Astrocyte (in vitro differentiated cells and primary cell): ENCODE results near the gene NCOR2. TPM values are rescaled to one million over a fixed set of nuclear protein-coding genes. Genes with fewer than 3 reads are reported as not detected.
"Not testable (repeated sequence)": the region's sequence is repeated elsewhere in the genome, so short reads cannot be mapped to it uniquely, and the experiment has no call there.

Experiments used
- DNase-seq: peaks from one replicate; pipeline ENCODE4 v3.0.0-alpha.2; 2010; ENCODE audit warnings: low read depth
- FAIRE-seq: peaks from 2 replicates; lab custom pipeline; 2011; peaks lifted over from hg19 to GRCh38; lab: Jason Lieb, UNC
- H2AFZ ChIP-seq: 2 replicates; pipeline ENCODE4 v1.6.0; 2012; ENCODE audit warnings: low read depth, low read length, inconsistent platforms
- H3K27ac ChIP-seq: 2 replicates; pipeline ENCODE4 v1.5.1; 2011; ENCODE audit warnings: low read depth, low read length, inconsistent platforms
- H3K27me3 ChIP-seq: 2 replicates; pipeline ENCODE4 v1.6.0; 2011; ENCODE audit warnings: low read length, inconsistent platforms; ENCODE audit not compliant: insufficient read depth
- H3K36me3 ChIP-seq: 2 replicates; pipeline ENCODE4 v1.5.1; 2011; ENCODE audit warnings: low read length, inconsistent platforms; ENCODE audit not compliant: insufficient read depth
- H3K4me1 ChIP-seq: 2 replicates; pipeline ENCODE4 v1.5.1; 2011; ENCODE audit warnings: low read length, inconsistent platforms; ENCODE audit not compliant: insufficient read depth
- H3K4me2 ChIP-seq: 2 replicates; pipeline ENCODE4 v1.6.0; 2012; ENCODE audit warnings: low read length, inconsistent platforms
- H3K4me3 ChIP-seq: 2 replicates; pipeline ENCODE4 v1.5.1; 2011; ENCODE audit warnings: low read depth, mild to moderate bottlenecking, low read length, inconsistent platforms; ENCODE audit not compliant: insufficient read depth
- H3K79me2 ChIP-seq: 2 replicates; pipeline ENCODE4 v1.6.0; 2012; ENCODE audit warnings: mild to moderate bottlenecking, low read length, inconsistent platforms; ENCODE audit not compliant: insufficient read depth
- H3K9ac ChIP-seq: 2 replicates; pipeline ENCODE4 v1.6.0; 2012; ENCODE audit warnings: mild to moderate bottlenecking, low read length, inconsistent platforms
- H3K9me3 ChIP-seq: 2 replicates; pipeline ENCODE4 v1.5.1; 2012; ENCODE audit warnings: low read depth, mild to moderate bottlenecking, low read length, inconsistent platforms; ENCODE audit not compliant: insufficient read depth
- H4K20me1 ChIP-seq: 2 replicates; pipeline ENCODE4 v1.6.0; 2012; ENCODE audit warnings: low read length, inconsistent platforms; ENCODE audit not compliant: insufficient read depth
- H3K27ac Mint-ChIP-seq: one replicate; pipeline ENCODE4 v1.8.0; 2021; ENCODE audit warnings: mild to moderate bottlenecking, mixed read lengths; ENCODE audit not compliant: unreplicated experiment
- H3K27me3 Mint-ChIP-seq: one replicate; pipeline ENCODE4 v1.8.0; 2021; ENCODE audit warnings: low read depth, mixed read lengths; ENCODE audit not compliant: unreplicated experiment
- H3K36me3 Mint-ChIP-seq: one replicate; pipeline ENCODE4 v1.8.0; 2021; ENCODE audit warnings: low read depth, mixed read lengths; ENCODE audit not compliant: unreplicated experiment
- H3K4me1 Mint-ChIP-seq: one replicate; pipeline ENCODE4 v1.8.0; 2021; ENCODE audit warnings: low read depth, mixed read lengths; ENCODE audit not compliant: unreplicated experiment
- H3K4me3 Mint-ChIP-seq: one replicate; pipeline ENCODE4 v1.8.0; 2021; ENCODE audit warnings: mild to moderate bottlenecking, moderate library complexity, mixed read lengths; ENCODE audit not compliant: unreplicated experiment
- H3K9me3 Mint-ChIP-seq: one replicate; pipeline ENCODE4 v1.8.0; 2021; ENCODE audit warnings: mild to moderate bottlenecking, mixed read lengths; ENCODE audit not compliant: unreplicated experiment
- EZH2 ChIP-seq: IDR thresholded peaks from 2 replicates; pipeline ENCODE4 v1.6.1; 2012; ENCODE audit warnings: mild to moderate bottlenecking, low read length, inconsistent platforms; ENCODE audit not compliant: insufficient read depth
- total RNA-seq: library from RNA; stranded (reverse); gene quantifications from 2 replicates; pipeline ENCODE4 v1.2.1, GENCODE V29; 2021
- TF ChIP-seq, protein P1 (sequence below): IDR thresholded peaks from 2 replicates; pipeline ENCODE4 v1.5.1; 2011; ENCODE audit warnings: low read depth, mild to moderate bottlenecking, inconsistent platforms, low read length, moderate library complexity; ENCODE audit not compliant: insufficient read depth

Gene NCOR2
- total RNA-seq, 1 donor from 2014 or later: 425 TPM

DNA sequence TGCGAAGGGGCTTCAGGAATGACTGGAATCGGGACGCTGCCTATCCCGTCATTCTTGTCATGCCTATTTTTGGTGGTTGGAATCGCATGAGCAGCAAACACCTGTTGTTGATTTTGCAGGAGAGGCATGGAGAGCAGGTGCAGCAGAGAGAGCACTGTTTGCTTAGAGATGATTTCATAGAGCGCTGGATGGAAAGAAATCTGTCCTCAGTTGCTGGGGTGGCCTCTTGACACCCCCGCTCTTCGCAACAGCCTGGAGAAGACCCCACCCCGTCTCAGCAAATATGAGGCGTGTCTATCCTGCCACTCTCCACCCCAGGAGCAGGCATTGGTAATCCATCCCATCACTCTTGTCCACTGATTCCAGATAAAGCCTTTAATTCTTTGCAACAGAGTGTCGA is 19.3 kb upstream of the NCOR2 start:
- H4K20me1 ChIP-seq: no peaks in the 10 kb centered on the region
- H3K36me3 ChIP-seq: no peaks in the 10 kb centered on the region
- FAIRE-seq: no peak
- peaks cover 5% of the 10 kb centered on the region for H3K4me1 Mint-ChIP-seq
- no peak for TF ChIP-seq EZH2
- TF ChIP-seq, protein P1, sequence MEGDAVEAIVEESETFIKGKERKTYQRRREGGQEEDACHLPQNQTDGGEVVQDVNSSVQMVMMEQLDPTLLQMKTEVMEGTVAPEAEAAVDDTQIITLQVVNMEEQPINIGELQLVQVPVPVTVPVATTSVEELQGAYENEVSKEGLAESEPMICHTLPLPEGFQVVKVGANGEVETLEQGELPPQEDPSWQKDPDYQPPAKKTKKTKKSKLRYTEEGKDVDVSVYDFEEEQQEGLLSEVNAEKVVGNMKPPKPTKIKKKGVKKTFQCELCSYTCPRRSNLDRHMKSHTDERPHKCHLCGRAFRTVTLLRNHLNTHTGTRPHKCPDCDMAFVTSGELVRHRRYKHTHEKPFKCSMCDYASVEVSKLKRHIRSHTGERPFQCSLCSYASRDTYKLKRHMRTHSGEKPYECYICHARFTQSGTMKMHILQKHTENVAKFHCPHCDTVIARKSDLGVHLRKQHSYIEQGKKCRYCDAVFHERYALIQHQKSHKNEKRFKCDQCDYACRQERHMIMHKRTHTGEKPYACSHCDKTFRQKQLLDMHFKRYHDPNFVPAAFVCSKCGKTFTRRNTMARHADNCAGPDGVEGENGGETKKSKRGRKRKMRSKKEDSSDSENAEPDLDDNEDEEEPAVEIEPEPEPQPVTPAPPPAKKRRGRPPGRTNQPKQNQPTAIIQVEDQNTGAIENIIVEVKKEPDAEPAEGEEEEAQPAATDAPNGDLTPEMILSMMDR: no peak
- no peaks in the 10 kb centered on the region for H3K9me3 ChIP-seq
- no peak overlapping the region for H3K27ac ChIP-seq
- no peak overlapping the region for H3K27ac Mint-ChIP-seq
- no peak overlapping the region for H3K4me3 Mint-ChIP-seq
- peaks cover 1% of the 10 kb centered on the region for H3K27me3 Mint-ChIP-seq
- no peak for DNase-seq
- H3K4me3 ChIP-seq: no peak overlapping the region
- H3K79me2 ChIP-seq: no peaks in the 10 kb centered on the region
- H3K4me2 ChIP-seq: no peak overlapping the region
- peaks cover 12% of the 10 kb centered on the region for H3K9me3 Mint-ChIP-seq
- no peak overlapping the region for H2AFZ ChIP-seq
- H3K36me3 Mint-ChIP-seq: peaks cover 2% of the 10 kb centered on the region
- no peaks in the 10 kb centered on the region for H3K27me3 ChIP-seq
- H3K4me1 ChIP-seq: peaks cover 16% of the 10 kb centered on the region
- no peak overlapping the region for H3K9ac ChIP-seq

- H3K27me3 Mint-ChIP-seq, FAIRE-seq, H4K20me1 ChIP-seq: not testable (repeated sequence)
These were observed 17.1 kb upstream of the NCOR2 start for GRCh38 chr12:124584494-124584893.

DNA sequence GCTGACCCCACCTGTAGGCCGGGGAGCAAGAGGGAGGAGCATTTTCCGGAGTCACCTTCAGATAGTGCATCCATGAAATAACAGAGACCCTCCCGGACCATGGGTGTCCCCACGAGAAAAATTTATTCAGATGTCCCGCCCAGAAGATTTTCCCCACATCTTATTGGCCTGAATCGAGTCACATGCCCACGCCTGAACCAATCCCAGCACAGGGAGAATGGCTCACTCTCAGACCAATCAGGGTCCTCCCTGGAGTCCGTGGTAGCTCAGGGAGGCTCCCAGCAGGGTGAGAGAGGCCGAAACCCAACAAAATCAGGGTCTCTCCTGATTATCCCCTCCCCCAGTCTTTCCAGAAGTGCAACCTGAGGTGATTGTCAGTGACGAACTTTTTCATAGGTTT is 16.4 kb upstream of the NCOR2 start:
- Mint-ChIP-seq H3K4me3 (no peak overlapping the region), H3K9me3 (peaks cover 25% of the 10 kb centered on the region), H3K27me3 (peaks cover 1% of the 10 kb centered on the region), H3K36me3 (peaks cover 10% of the 10 kb centered on the region), H3K27ac (no peak overlapping the region), H3K4me1 (peaks cover 4% of the 10 kb centered on the region)
- DNase-seq: no peak
- H3K4me1 ChIP-seq: peaks cover 14% of the 10 kb centered on the region
- H3K27ac ChIP-seq: no peak overlapping the region
- no peak overlapping the region for H2AFZ ChIP-seq
- no peaks in the 10 kb centered on the region for H4K20me1 ChIP-seq
- no peak overlapping the region for H3K4me2 ChIP-seq
- H3K9me3 ChIP-seq: peaks cover 8% of the 10 kb centered on the region
- no peak overlapping the region for H3K9ac ChIP-seq
- no peak overlapping the region for H3K4me3 ChIP-seq
- FAIRE-seq: no peak
- no peak for TF ChIP-seq EZH2
- TF ChIP-seq, protein P1: no peak
- H3K27me3 ChIP-seq: no peaks in the 10 kb centered on the region
- no peaks in the 10 kb centered on the region for H3K36me3 ChIP-seq
- no peaks in the 10 kb centered on the region for H3K79me2 ChIP-seq

More at GRCh38 chr12:124584494-124584893, 17.1 kb upstream of the NCOR2 start:
- peaks cover 20% of the 10 kb centered on the region for H3K4me1 ChIP-seq
- not testable (repeated sequence) for H2AFZ ChIP-seq, H3K27ac ChIP-seq, DNase-seq, H3K9ac ChIP-seq, H3K9me3 ChIP-seq, H3K27me3 ChIP-seq, H3K4me2 ChIP-seq, H3K4me1 Mint-ChIP-seq, H3K79me2 ChIP-seq, H3K27ac Mint-ChIP-seq, H3K36me3 ChIP-seq, H3K4me3 ChIP-seq, H3K4me3 Mint-ChIP-seq, H3K36me3 Mint-ChIP-seq
- H3K9me3 Mint-ChIP-seq: peaks cover 19% of the 10 kb centered on the region
